ENCODE measurements around the gene TECPR1. TPM values are rescaled to one million over a fixed set of nuclear protein-coding genes. Genes with fewer than 3 reads are reported as not detected.

The TECPR1 gene
- total and polyA plus RNA-seq, 2 of the 8 experiments (the other 6 are each of a cell fraction or from before 2014, with no cell fraction given): 1.3 to 11.1 TPM

GRCh38 chr7:98189559-98189958, 62.5 kb downstream of the TECPR1 start:
- CTCF ChIA-PET (ENCODE audit: partially characterized antibody): no interaction called here
- H3K27ac ChIP-seq (ENCODE audit: low read depth, low read length): no peak overlapping the region
- no peak for TF ChIP-seq HDAC2 (IDR thresholded peaks at IDR 0.05; ENCODE audit: borderline replicate concordance in 1 of 2, low read depth in 2 of 2, low read length in 2 of 2)
- no peak for TF ChIP-seq SAP30 (IDR thresholded peaks at IDR 0.05; ENCODE audit: insufficient read depth, insufficient replicate concordance, low read length)
- no peak for TF ChIP-seq KDM5A (IDR thresholded peaks at IDR 0.05; ENCODE audit: low read length)
- no peak for TF ChIP-seq SRF (IDR thresholded peaks at IDR 0.05; ENCODE audit: low read depth, low read length)
- TF ChIP-seq CEBPB (IDR thresholded peaks at IDR 0.05; ENCODE audit: low read depth, low read length): no peak
- TF ChIP-seq CTCF (IDR thresholded peaks at IDR 0.05; ENCODE audit: control extremely low read depth in 1 of 3, insufficient read depth in 1 of 3, low read depth in 1 of 3, low read length in 3 of 3): no peak
- no peak for TF ChIP-seq NRF1 (IDR thresholded peaks at IDR 0.05; ENCODE audit: low read depth, low read length)
- TF ChIP-seq TAF7 (optimal IDR thresholded peaks at IDR 0.05; ENCODE audit: borderline replicate concordance, low read depth, low read length): no peak
- TF ChIP-seq, protein P1, sequence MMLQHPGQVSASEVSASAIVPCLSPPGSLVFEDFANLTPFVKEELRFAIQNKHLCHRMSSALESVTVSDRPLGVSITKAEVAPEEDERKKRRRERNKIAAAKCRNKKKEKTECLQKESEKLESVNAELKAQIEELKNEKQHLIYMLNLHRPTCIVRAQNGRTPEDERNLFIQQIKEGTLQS (IDR thresholded peaks at IDR 0.05; ENCODE audit: insufficient read depth, low read depth, low read length): no peak

More at GRCh38 chr7:98189559-98189958, 62.5 kb downstream of the TECPR1 start:
- FAIRE-seq (no peak), DNase-seq (ENCODE audit: low read depth in 1 of 2, low spot score in 2 of 2) (no peak)
- H3K79me1 ChIP-seq (ENCODE audit: low read depth, low read length): peaks cover 4% of the 10 kb centered on the region; the same call in 1 of the 2 replicates
- H3K23ac ChIP-seq (ENCODE audit: insufficient read length): no peak overlapping the region
- H3K79me2 ChIP-seq (ENCODE audit: control insufficient read depth in 1 of 2, insufficient read depth in 2 of 2, low read length in 2 of 2): no peaks in the 10 kb centered on the region
- H4K8ac ChIP-seq (ENCODE audit: extremely low read depth, insufficient read depth, low read length): no peak overlapping the region
- POLR2A ChIA-PET (ENCODE audit: partially characterized antibody): no interaction called here
- no peak overlapping the region for H4K91ac ChIP-seq (replicated peaks; ENCODE audit: insufficient read length, low read length)
- H3K36me3 ChIP-seq (ENCODE audit: control insufficient read depth in 2 of 4, insufficient read depth in 4 of 4, low read length in 3 of 4): peaks cover 6 to 32% (median 24%) of the 10 kb centered on the region in 4 experiments; a peak in 5 of 8 replicates
- no peak overlapping the region for H2BK120ac ChIP-seq (replicated peaks; ENCODE audit: low read depth, low read length)
- H2BK12ac ChIP-seq (ENCODE audit: low read depth, low read length): no peak overlapping the region
- H3K4me1 ChIP-seq (replicated peaks in 1 of 4; ENCODE audit: control insufficient read depth in 3 of 4, insufficient read depth in 4 of 4, low read length in 3 of 4): no peaks in the 10 kb centered on the region
- no peaks in the 10 kb centered on the region for H3K9me3 ChIP-seq (ENCODE audit: insufficient read depth in 2 of 2, low read depth in 1 of 2, low read length in 1 of 2)
- H2BK5ac ChIP-seq (ENCODE audit: low read depth, low read length): no peak overlapping the region
- H2AK5ac ChIP-seq (ENCODE audit: low read depth, low read length): no peak overlapping the region
- H3K4me3 ChIP-seq (ENCODE audit: extremely low read depth in 1 of 4, insufficient read depth in 2 of 4, low read depth in 3 of 4, low read length in 4 of 4): no peak overlapping the region
- H4K20me1 ChIP-seq (replicated peaks in 1 of 2; ENCODE audit: control insufficient read depth in 1 of 2, insufficient read depth in 2 of 2, low read length in 2 of 2): peaks cover 0 to 7% of the 10 kb centered on the region in 2 experiments
- no peak overlapping the region for H2BK15ac ChIP-seq (ENCODE audit: low read length)
- H3K23me2 ChIP-seq (ENCODE audit: low read depth, low read length): no peaks in the 10 kb centered on the region
- no peak overlapping the region for H4K5ac ChIP-seq (ENCODE audit: insufficient read length, low read depth, low read length)
- H3K4me2 ChIP-seq (ENCODE audit: insufficient read depth in 1 of 2, low read depth in 2 of 2, low read length in 2 of 2): no peak overlapping the region
- H3K4ac ChIP-seq (replicated peaks; ENCODE audit: insufficient read length, low read depth, low read length): no peak overlapping the region
- no peak overlapping the region for H3K18ac ChIP-seq (ENCODE audit: extremely low read depth, low read length)
- no peak overlapping the region for H3K56ac ChIP-seq (replicated peaks; ENCODE audit: insufficient read length, low read depth, low read length)
- no peaks in the 10 kb centered on the region for H3K27me3 ChIP-seq (replicated peaks in 1 of 4; ENCODE audit: control insufficient read depth in 3 of 4, extremely low read depth in 1 of 4, insufficient read depth in 3 of 4, low read length in 3 of 4)
- H2AFZ ChIP-seq (ENCODE audit: low read length): no peak overlapping the region
- H3K14ac ChIP-seq (ENCODE audit: insufficient read length): no peak overlapping the region
- no peak overlapping the region for H3K9ac ChIP-seq (replicated peaks in 1 of 4; ENCODE audit: extremely low read depth in 1 of 4, low read depth in 3 of 4, low read length in 3 of 4)
- 91% methylated on average over 11 of the region's 11 CpGs; no CpG with 5 or more reads in 1 of the 2 experiments for WGBS, 2 experiments (ENCODE audit: extremely low coverage in 1 of 2, insufficient coverage in 1 of 2, insufficient read length in 1 of 2, insufficient replicate concordance in 2 of 2, low coverage in 1 of 2, low lambda C conversion rate in 2 of 2, missing lambda C conversion rate in 1 of 2)
- H2BK20ac ChIP-seq (ENCODE audit: low read length): no peak overlapping the region
